A673 (cell line): ENCODE results near the gene ELFN1.

Experiments
- CTCF ChIP-seq: fragments of 300-800, 200-600 bp; sonication (generic); conservative IDR thresholded peaks from 2 replicates; pipeline ENCODE4 v1.5.1; 2017; ENCODE audit warnings: low read depth, mild to moderate bottlenecking, antibody characterized with exemption, low read length, moderate library complexity, mixed read lengths
- EZH2 ChIP-seq: fragments of 200-600 bp; sonication (generic); IDR thresholded peaks from 2 replicates; pipeline ENCODE4 v1.6.1; 2017; ENCODE audit warnings: borderline replicate concordance, low read depth, mild to moderate bottlenecking, mixed read lengths, antibody characterized with exemption, low read length; ENCODE audit not compliant: poor library complexity, severe bottlenecking

- TF ChIP-seq CTCF (no peak), EZH2 (no peak)
Observed at GRCh38 chr7:1624999-1625927, 44.8 kb upstream of the ELFN1 start.
